Fibroblast of skin of left quadriceps (primary cell): ENCODE results near the gene RNASEH2A.
"Not testable (repeated sequence)": the region's sequence is repeated elsewhere in the genome, so short reads cannot be mapped to it uniquely, and the experiment has no call there.

Source experiments
- DNase-seq, 2 experiments: peaks; one replicate each; pipeline ENCODE4 v3.0.0-alpha.2; 2013; ENCODE audit warnings: low read depth in 2 of 2

The RNASEH2A gene

DNA sequence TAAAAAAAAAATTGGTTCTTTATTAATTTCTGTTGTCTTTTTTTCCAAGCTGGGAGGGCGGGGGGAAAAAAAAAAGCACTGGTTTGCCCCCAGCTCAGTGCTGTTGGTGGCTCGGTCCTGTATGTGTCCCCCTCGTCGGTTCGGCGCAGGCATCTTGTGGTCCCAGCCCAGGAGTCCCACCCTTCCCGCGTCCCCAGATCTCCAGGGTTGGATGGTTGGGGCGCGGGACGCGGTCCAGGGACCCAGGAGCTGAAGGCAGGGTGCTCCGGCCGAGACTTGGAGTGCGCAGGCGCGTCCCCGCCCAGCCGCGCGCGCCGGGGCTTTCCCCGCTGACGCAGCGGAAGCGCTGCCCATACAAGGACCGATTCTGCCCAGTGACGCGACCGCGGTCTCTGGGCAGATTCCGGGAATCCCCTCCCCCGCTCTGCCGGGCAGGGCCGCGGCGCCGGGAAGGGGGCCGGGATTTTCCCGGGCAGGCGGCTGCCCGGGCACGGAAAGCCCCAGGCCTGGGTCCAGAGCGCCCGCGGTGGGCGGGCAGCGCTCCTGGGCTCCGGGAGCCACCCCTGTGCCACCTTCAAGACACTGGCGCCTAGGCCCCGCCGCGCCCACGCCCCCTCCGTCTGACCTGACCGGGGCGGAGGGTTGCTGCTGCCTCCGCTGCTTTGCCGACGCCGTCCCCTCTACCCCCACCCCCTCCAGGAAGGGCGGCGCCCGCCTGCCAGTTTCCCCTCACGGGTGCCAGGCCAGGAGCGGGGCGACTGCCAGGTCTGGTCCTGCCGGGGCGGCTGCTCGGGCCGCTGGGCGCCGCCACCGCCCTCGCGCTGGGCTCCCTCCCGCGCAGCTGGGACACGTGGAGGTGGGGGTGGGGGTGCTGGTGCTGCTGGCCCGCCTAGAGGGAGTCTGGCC is 12.8 kb upstream of the RNASEH2A start:
- DNase-seq: peak; percentile 88 to 89

GRCh38 chr19:12794196-12794941 is 12.0 kb upstream of the RNASEH2A start:
- no peak for DNase-seq

- no peak for DNase-seq
These were observed 11.4 kb upstream of the RNASEH2A start for GRCh38 chr19:12794971-12795381.

- peak in 1 of 2 experiments; percentile 57 for DNase-seq
These were observed 10.0 kb upstream of the RNASEH2A start for GRCh38 chr19:12796146-12797071.

- DNase-seq: no peak
These were observed 9.2 kb upstream of the RNASEH2A start for GRCh38 chr19:12797141-12797587.

GRCh38 chr19:12797607-12798006 is 8.8 kb upstream of the RNASEH2A start:
- not testable (repeated sequence) for DNase-seq

- DNase-seq: no peak
These were observed 6.5 kb upstream of the RNASEH2A start for GRCh38 chr19:12799742-12800465.

GRCh38 chr19:12800466-12800770 is 6.0 kb upstream of the RNASEH2A start:
- DNase-seq: no peak

DNA sequence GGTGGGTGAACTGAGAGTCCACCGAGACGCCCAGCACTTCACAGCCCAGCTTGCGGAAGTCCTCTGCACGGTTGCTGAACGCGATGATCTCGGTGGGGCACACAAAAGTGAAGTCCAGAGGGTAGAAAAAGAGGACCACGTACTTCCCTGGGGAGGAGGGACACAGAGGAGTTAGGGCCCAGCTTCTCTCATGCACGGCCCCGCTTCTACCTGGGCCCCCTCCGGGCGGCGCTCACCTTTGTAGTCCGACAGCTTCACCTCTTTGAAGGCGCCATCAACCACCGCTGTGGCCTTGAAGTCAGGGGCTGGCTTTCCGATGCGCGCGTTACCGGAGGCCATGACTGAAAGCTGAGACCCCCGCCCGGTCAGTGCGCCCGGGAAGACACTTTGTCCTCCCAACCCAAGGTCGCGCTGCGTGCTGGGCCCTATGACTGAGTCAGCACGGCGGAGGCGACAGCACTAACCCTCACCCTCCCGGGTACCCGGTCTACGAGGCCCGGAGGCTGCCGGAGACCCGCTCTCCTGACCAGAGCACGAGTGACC is 5.4 kb upstream of the RNASEH2A start:
- no peak for DNase-seq

DNA sequence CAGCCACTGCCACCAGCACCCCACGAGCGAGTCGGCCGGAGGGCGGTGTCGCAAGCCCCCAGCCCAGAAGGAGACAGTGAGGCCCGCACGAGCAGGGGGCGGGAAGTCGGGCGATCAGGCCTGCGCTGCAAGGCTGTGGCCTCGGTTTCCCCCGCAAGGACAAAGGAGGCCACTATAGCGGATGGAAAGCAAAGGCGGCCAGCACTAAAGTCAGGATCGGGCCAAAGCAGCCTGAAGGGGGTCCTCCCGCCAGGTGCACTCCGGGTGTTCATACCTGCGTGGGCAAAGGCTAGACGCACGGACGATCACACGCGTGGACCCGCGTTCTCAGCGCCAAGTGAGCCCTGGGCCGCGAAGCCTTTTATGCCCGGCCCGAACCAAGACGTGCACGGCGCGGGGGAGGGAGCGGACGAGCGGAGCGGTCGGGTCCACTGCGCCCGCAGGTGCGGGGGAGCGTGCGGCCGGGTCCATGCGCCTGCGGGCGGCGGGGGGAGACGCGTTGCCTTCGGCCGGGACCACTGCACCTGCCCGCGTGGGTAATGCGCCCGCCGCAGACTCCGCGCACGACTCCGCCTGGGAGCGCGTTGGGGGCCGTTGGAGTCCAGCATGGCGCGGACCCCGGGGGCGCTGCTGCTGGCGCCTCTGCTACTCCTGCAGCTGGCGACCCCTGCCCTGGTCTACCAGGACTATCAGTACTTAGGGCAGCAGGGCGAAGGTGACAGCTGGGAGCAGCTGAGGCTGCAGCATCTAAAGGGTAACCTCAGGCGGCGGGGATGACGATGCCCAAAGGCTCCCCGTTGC is 4.7 kb upstream of the RNASEH2A start, which contains the start of the genes PRDX2 and THSD8:
Gene PRDX2, minus strand, starts transcription at position 335 of the 801 bp plus-strand sequence. CDS start 539 bp downstream, outside the sequence.
Gene THSD8, plus strand, starts transcription at position 604 of the 801 bp plus-strand sequence. Its CDS starts 3 bp downstream, at position 607.
- no peak for DNase-seq

DNA sequence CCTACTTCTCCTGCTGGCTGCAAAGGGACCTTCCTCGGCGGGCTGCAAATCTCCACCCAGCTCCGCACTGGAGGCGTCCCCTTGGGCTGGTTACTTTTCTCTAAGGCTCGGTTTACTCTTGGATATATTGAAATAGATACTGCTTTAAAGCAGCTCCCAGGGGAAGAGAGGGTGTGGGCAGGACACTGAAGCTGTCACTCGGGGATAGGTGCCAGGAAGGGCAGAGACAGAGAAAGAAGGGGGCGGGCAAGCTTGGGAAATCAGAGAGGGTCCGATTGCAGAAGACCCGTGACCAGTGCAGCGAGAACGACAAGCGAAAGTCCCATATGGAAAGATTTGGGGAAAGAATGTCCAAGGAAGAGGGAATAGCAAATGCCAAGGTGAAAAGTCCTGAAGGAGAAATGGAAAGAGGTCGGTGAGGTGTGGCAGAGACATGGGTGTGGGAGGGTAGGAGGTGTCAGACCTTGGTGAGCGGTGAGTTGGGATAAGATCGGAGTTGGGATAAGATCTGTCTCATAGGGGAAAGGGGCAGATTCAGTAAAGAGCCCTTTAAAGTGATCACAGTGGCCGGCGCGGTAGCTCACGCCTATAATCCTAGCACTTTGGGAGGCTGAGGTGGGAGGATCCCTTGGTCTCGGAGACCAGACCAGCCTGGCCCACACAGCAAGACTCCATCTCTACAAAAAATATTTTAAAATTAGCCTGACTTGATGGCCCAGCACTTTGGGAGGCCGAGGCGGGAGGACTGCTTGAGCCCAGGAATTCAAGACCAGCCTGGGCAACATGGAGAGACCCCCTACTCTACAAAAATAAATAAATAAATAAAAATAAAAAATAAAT is 3.9 kb upstream of the RNASEH2A start:
- DNase-seq: no peak

- no peak for DNase-seq
These were observed 2.3 kb upstream of the RNASEH2A start for GRCh38 chr19:12804051-12804450.

DNA sequence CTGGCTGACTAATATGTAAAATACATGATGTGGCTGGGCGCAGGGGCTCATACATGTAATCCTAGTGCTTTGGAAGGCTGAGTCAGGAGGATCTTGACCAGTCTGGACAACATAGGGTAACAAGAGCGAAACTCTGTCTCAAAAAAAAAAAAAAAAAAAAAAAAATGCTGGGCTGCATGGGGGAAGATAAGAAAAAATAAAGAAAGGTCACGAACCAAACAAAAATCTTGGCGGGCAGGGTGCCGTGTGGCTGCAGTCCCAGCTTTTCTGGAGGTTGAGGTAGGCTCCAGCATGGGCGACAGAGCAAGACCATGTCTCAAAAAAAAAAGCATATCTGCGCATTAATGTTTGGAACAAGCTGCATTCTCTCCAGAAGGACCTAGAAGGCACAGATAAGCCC is 8.7 kb downstream of the RNASEH2A start:
- no peak for DNase-seq

GRCh38 chr19:12817188-12817587 is 10.8 kb downstream of the RNASEH2A start:
- DNase-seq: not testable (repeated sequence)

GRCh38 chr19:12817810-12818209 is 11.4 kb downstream of the RNASEH2A start:
- DNase-seq: not testable (repeated sequence)

- no peak for DNase-seq
These were observed 15.4 kb downstream of the RNASEH2A start for GRCh38 chr19:12821761-12822160.

GRCh38 chr19:12825254-12826131 is 19.1 kb downstream of the RNASEH2A start:
- no peak for DNase-seq

- no peak for DNase-seq
These were observed 22.1 kb downstream of the RNASEH2A start for GRCh38 chr19:12828494-12828893.
